Calu3 (cell line): ENCODE data around the gene ADGRG6. TPM values are rescaled to one million over a fixed set of nuclear protein-coding genes. Genes with fewer than 3 reads are reported as not detected.

ENCODE experiments used
- BruUV-seq: library from RNA; stranded (reverse); fragments of 400-500 nt; replicated peaks from 2 replicates; lab custom pipeline; 2021; lab: Mats Ljungman, UMichigan
- CTCF ChIA-PET: fragments of 300-600 bp; sonication (Branson Sonifier 250); formaldehyde crosslinking; loops from one replicate; lab custom pipeline; 2022; ENCODE audit warnings: antibody characterized with exemption; lab: Charles Lee
- DNase-seq: peaks from one replicate; pipeline ENCODE4 v3.0.0; 2022
- H3K27ac Mint-ChIP-seq: one replicate; pipeline ENCODE4 v1.8.0; 2022; ENCODE audit warnings: mixed read lengths; ENCODE audit not compliant: unreplicated experiment
- H3K27me3 Mint-ChIP-seq: one replicate; pipeline ENCODE4 v1.8.0; 2022; ENCODE audit warnings: mixed read lengths; ENCODE audit not compliant: unreplicated experiment
- H3K36me3 Mint-ChIP-seq: one replicate; pipeline ENCODE4 v1.8.0; 2022; ENCODE audit warnings: mild to moderate bottlenecking, moderate library complexity, mixed read lengths; ENCODE audit not compliant: insufficient read depth, unreplicated experiment
- H3K4me1 Mint-ChIP-seq: one replicate; pipeline ENCODE4 v1.8.0; 2022; ENCODE audit warnings: mild to moderate bottlenecking, low read depth, mixed read lengths; ENCODE audit not compliant: unreplicated experiment
- H3K4me3 Mint-ChIP-seq: one replicate; pipeline ENCODE4 v1.8.0; 2022; ENCODE audit warnings: mild to moderate bottlenecking, low read depth, moderate library complexity, mixed read lengths; ENCODE audit not compliant: unreplicated experiment
- H3K9me3 Mint-ChIP-seq: one replicate; pipeline ENCODE4 v1.8.0; 2022; ENCODE audit warnings: low read depth, mixed read lengths; ENCODE audit not compliant: unreplicated experiment
- intact Hi-C: fragments of 100-400 bp; cut with micrococcal nuclease; formaldehyde crosslinking; loops from one replicate; pipeline ENCODE4 v1.10.0; 2022; ENCODE audit not compliant: unreplicated experiment
- total RNA-seq: library from RNA; stranded (reverse); gene quantifications from 2 replicates; pipeline ENCODE4 v1.2.3, GENCODE V29; 2022
- TF ChIP-seq, protein P1 (sequence below): fragments of 200-600 bp; IDR thresholded peaks from one replicate; pipeline ENCODE4 v1.8.0; 2022; ENCODE audit warnings: antibody characterized with exemption; ENCODE audit not compliant: unreplicated experiment

Gene ADGRG6
- total RNA-seq, 1 experiment from 2014 or later = 109 TPM

DNA sequence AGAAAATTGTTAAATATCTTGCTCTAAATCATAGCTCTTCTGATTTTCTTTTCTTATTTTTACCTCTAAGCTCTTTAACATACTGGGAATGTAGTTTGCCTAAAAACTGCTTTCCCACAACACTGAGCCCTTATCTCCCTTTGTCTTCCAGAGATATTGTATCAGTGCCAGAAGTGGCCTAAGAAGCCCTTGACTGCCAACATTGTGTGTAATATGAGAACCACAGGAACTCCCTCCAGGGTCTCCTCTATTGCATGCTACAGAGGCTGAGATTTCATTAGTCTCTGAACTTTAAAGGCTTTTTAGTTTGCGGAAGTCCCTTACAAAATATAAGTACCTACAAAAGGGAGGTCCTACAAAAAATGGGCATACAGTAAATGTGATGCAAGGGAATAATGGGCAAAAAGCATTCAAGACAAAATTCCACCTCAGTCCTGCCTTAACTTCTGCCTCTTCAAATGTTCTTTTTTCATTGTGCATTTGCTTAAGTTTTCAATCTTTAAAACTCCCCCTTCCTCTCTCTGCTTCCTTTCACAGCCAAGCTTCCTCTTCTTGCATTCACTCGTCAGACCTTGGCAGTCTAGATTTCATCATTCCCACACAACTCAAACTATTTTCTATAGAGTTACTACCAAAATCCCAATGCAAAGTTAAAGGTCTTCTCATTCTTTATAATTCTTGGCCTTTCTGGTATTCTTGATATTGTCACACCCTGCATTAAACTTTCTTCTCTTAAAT is 76.5 kb downstream of the ADGRG6 start:
- BruUV-seq = no TSS peak
- H3K4me3 Mint-ChIP-seq = peak overlapping the region; percentile 17
- DNase-seq = no peak
- TF ChIP-seq, protein P1, sequence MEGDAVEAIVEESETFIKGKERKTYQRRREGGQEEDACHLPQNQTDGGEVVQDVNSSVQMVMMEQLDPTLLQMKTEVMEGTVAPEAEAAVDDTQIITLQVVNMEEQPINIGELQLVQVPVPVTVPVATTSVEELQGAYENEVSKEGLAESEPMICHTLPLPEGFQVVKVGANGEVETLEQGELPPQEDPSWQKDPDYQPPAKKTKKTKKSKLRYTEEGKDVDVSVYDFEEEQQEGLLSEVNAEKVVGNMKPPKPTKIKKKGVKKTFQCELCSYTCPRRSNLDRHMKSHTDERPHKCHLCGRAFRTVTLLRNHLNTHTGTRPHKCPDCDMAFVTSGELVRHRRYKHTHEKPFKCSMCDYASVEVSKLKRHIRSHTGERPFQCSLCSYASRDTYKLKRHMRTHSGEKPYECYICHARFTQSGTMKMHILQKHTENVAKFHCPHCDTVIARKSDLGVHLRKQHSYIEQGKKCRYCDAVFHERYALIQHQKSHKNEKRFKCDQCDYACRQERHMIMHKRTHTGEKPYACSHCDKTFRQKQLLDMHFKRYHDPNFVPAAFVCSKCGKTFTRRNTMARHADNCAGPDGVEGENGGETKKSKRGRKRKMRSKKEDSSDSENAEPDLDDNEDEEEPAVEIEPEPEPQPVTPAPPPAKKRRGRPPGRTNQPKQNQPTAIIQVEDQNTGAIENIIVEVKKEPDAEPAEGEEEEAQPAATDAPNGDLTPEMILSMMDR = no peak
- CTCF ChIA-PET = interaction anchor here (1.6 kb wide), 1 partner anchor 56 kb away, joined by 4 read pairs; no protein-coding TSS in a partner anchor
- H3K9me3 Mint-ChIP-seq = no peaks in the 10 kb centered on the region
- intact Hi-C loops = no loop called here
- peak overlapping the region; percentile 87 for H3K27ac Mint-ChIP-seq
- H3K4me1 Mint-ChIP-seq = peaks cover 47% of the 10 kb centered on the region
- H3K27me3 Mint-ChIP-seq = no peaks in the 10 kb centered on the region
- H3K36me3 Mint-ChIP-seq = peaks cover 12% of the 10 kb centered on the region

DNA sequence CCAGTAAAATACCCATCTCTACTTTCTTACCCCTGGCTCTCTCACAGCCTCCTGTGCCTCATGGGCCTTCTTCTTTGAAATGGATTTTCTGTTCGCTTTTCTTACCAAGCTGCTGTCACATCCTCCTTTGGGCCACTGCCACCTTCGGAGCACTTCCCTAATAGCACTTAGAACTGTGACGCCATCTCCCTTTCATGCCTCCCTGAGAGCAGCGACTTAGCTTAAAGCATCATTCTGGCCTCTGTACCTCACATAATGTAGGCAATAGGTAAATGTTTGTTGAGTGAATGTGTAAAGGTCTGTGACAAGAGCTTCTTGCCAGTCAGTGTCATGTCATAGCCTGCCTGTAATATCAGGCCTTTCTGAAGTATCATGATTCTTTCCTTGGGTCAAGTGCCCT is 78.8 kb downstream of the ADGRG6 start:
- Mint-ChIP-seq H3K9me3 (no peaks in the 10 kb centered on the region), H3K27me3 (no peaks in the 10 kb centered on the region), H3K4me1 (peaks cover 28% of the 10 kb centered on the region), H3K27ac (no peak overlapping the region), H3K4me3 (no peak overlapping the region), H3K36me3 (peaks cover 8% of the 10 kb centered on the region)
- TF ChIP-seq, protein P1 = no peak
- no TSS peak for BruUV-seq
- CTCF ChIA-PET = no interaction called here
- intact Hi-C loops = no loop called here
- no peak for DNase-seq

DNA sequence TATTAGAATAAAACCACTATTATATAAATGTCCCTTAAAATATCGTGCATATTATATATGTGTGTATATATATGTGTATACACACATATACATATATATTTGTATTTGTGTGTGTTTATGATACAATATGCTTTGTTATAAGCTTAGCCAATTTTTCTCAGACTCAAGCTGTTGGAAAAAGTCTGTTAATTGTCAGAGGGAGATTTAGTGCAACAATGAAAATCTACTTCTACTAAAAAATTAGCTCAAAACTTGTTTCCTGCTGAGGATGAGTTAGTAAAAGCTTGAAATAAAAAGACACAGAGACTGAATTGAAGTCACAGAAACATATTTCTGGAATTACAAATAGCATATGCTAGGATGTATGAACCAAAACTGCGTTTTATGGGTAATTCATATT is 79.4 kb downstream of the ADGRG6 start:
- Mint-ChIP-seq H3K9me3 (no peaks in the 10 kb centered on the region), H3K36me3 (peaks cover 8% of the 10 kb centered on the region), H3K27me3 (no peaks in the 10 kb centered on the region), H3K4me3 (no peak overlapping the region), H3K4me1 (peaks cover 28% of the 10 kb centered on the region), H3K27ac (no peak overlapping the region)
- DNase-seq = no peak
- TF ChIP-seq, protein P1 = no peak
- CTCF ChIA-PET = no interaction called here
- intact Hi-C loops = no loop called here
- BruUV-seq = no TSS peak

DNA sequence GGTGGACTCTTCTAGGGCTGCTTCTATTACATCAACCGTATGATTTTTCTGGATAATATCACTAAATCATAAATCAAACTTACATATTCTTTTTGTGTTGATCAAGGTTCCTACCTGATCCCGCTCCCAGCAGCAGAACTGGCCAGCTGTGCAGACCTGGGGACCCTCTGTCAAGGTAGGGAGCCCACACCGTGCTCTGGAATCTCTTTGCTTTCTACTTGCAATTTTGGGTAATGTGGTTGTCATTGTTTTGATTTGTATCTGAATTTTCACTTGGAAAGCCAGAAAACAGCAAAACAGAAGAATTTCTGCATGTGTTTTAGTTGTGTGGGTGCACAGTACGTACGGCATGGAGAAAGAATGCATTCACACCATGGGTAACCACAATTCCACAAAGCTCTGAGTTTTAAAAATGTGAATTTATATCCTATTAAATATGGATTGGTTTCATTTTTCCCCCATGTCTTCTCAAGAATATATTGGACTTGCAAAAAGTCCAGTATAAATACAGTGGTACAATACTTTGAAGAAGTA is 80.1 kb downstream of the ADGRG6 start:
- DNase-seq = no peak
- Mint-ChIP-seq H3K36me3 (peaks cover 6% of the 10 kb centered on the region), H3K4me3 (no peak overlapping the region), H3K27ac (no peak overlapping the region), H3K4me1 (peaks cover 26% of the 10 kb centered on the region), H3K27me3 (no peaks in the 10 kb centered on the region), H3K9me3 (no peaks in the 10 kb centered on the region)
- no TSS peak for BruUV-seq
- CTCF ChIA-PET = no interaction called here
- intact Hi-C loops = no loop called here
- TF ChIP-seq, protein P1 = no peak
